ENCODE data around the gene DAGLA.

The DAGLA gene

GRCh38 chr11:61751384-61751783 lies 71.2 kb downstream of the DAGLA start:
- Mint-ChIP-seq H3K27me3 (peaks cover 48% of the 10 kb centered on the region), H3K27ac (no peak overlapping the region), H3K4me3 (no peak overlapping the region), H3K9me3 (no peaks in the 10 kb centered on the region), H3K4me1 (ENCODE audit: low read depth) (peaks cover 62% of the 10 kb centered on the region), H3K36me3 (ENCODE audit: low read depth) (peaks cover 5% of the 10 kb centered on the region)
- intact Hi-C loops (cut with micrococcal nuclease), result no loop called here

GRCh38 chr11:61752117-61752924 lies 72.1 kb downstream of the DAGLA start, which contains the start of gene MYRF:
TSS of gene MYRF (plus strand) at chr11:61752636. CDS start at chr11:61752745, 109 bp downstream.
- intact Hi-C loops (cut with micrococcal nuclease), result loop anchor here (1.0 kb wide), 1 partner anchor 24 kb away; no protein-coding TSS in a partner anchor
- H3K27ac Mint-ChIP-seq, result peak within 1 kb of the TSS; percentile 64

GRCh38 chr11:61752925-61753521 lies 72.8 kb downstream of the DAGLA start:
- Mint-ChIP-seq H3K27ac (peak overlapping the region; percentile 64), H3K4me3 (peak overlapping the region; percentile 73), H3K4me1 (ENCODE audit: low read depth) (peaks cover 63% of the 10 kb centered on the region), H3K9me3 (no peaks in the 10 kb centered on the region), H3K27me3 (peaks cover 48% of the 10 kb centered on the region), H3K36me3 (ENCODE audit: low read depth) (no peaks in the 10 kb centered on the region)
- intact Hi-C loops (cut with micrococcal nuclease), result loop anchor here (1.0 kb wide), 1 partner anchor 23 kb away; no protein-coding TSS in a partner anchor

More at GRCh38 chr11:61752117-61752924, 72.1 kb downstream of the DAGLA start, which contains the start of gene MYRF:
- Mint-ChIP-seq H3K27me3 (peaks cover 48% of the 10 kb centered on the region), H3K36me3 (ENCODE audit: low read depth) (no peaks in the 10 kb centered on the region), H3K9me3 (no peaks in the 10 kb centered on the region), H3K4me1 (ENCODE audit: low read depth) (peaks cover 70% of the 10 kb centered on the region), H3K4me3 (peak within 1 kb of the TSS; percentile 73)

DNA sequence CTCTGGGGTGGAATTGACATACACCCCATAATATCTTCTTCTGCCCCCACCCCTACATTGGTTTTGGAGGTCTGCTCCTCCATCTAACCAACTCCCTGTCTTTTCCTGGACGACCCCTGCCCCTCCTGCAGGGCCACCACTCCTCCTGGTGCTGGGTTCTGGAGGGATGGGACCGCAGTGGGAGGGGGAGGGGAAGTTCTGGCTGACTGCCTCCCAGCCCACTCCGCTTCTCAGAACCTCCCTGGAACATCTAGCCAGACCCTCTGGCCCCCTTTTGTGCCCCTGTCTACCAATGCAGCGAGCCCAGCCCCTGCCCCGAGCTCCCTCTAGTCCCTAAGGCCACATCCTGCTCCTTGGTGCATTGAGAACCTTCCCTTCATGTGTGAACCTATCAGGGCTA lies 73.5 kb downstream of the DAGLA start:
- H3K27ac Mint-ChIP-seq, result no peak overlapping the region
- H3K4me1 Mint-ChIP-seq (ENCODE audit: low read depth), result peaks cover 57% of the 10 kb centered on the region
- H3K9me3 Mint-ChIP-seq, result no peaks in the 10 kb centered on the region
- peak overlapping the region; percentile 73 for H3K4me3 Mint-ChIP-seq
- peaks cover 43% of the 10 kb centered on the region for H3K27me3 Mint-ChIP-seq
- intact Hi-C loops (cut with micrococcal nuclease), result no loop called here
- no peaks in the 10 kb centered on the region for H3K36me3 Mint-ChIP-seq (ENCODE audit: low read depth)

DNA sequence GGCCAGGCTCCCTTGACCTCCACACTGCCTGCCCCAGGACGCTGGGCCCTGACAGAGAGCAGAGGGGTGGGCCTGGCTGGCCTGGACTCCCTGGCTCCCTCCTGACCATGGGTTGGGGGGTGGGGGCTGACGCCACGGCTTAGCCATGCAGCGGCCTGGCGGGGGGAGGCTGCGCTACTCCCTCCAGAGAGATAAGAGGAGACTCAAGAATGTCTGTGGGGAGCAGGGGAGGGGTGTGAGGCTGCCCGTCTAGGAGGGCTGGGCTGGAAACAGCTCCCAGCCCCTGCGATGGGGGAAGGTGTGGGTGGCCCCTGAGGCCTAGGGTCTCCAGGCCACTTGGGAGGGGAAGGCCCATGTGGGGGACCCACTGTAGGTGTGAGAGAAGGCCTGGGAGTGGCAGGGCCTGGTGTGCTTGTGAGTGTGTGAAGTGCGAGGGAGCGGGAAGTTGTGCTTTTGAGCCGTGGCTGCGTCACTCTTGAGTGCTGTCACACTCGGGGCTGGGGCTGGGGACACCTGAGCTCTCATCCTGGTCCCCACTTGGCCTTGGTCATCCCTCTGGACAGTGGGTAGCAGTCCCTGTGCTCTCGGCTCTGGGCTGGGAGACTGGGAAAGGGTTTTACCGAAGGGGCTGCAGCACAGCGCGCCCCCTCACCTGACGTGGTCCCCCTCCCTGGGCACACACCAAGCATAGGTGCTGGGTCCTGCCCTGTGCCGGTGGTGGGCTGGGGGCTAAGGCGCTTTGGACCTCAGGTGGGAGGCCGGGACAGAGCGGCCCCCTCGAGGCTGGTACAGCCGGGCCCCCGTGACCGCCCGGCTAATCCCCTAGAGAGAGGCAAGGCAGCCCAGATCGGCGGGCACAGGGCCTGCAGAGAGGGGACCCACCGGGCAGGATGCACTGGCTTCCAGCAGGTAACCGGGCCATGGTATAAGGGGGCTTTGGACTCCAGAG lies 74.6 kb downstream of the DAGLA start:
- Mint-ChIP-seq H3K9me3 (no peaks in the 10 kb centered on the region), H3K4me3 (no peak overlapping the region), H3K27me3 (peaks cover 42% of the 10 kb centered on the region), H3K4me1 (ENCODE audit: low read depth) (peaks cover 46% of the 10 kb centered on the region), H3K27ac (no peak overlapping the region), H3K36me3 (ENCODE audit: low read depth) (no peaks in the 10 kb centered on the region)
- intact Hi-C loops (cut with micrococcal nuclease), result no loop called here

- Mint-ChIP-seq H3K4me1 (ENCODE audit: low read depth) (peaks cover 38% of the 10 kb centered on the region), H3K36me3 (ENCODE audit: low read depth) (no peaks in the 10 kb centered on the region), H3K9me3 (no peaks in the 10 kb centered on the region), H3K27ac (peak overlapping the region; percentile 72), H3K27me3 (peaks cover 38% of the 10 kb centered on the region), H3K4me3 (no peak overlapping the region)
- intact Hi-C loops (cut with micrococcal nuclease), result no loop called here
These were observed 75.9 kb downstream of the DAGLA start for GRCh38 chr11:61756147-61756451.

DNA sequence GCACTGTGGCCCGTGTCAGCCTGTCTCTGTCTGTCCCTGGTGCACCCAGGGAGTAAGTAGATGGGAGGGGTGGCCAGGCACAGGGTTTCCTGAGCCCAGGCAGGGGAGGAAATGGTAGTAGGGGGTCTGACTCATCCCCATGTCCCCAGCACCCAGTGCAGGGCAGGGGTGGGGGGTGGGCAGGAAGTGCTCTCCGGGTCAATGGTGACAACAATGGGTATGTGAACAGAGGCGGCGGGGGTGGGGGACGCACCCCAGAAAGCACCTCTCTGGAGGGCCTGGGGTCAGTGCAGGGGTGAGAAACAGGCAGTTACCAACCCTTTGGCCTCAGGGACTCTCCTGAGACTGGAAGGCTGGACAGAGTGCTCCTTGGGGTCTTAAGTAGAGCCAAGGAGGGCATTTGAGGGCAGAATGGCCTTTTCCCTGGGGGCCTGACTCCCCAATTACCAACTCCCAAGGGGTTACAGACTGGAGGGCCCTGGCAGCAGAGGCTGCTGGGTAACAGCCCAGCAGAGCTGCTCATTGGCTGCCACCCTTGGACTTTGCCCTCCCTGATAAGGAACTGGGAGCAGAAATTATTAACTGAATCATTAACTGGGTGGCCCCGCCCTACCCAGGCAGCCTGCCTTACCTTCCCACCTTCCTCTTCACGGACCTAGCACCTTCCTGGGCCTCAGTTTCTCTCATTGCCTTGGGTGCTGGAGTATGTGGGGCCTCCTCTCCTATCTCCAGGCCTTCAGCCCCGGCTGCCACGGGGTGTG lies 76.4 kb downstream of the DAGLA start:
- Mint-ChIP-seq H3K27me3 (peaks cover 34% of the 10 kb centered on the region), H3K4me1 (ENCODE audit: low read depth) (peaks cover 35% of the 10 kb centered on the region), H3K27ac (peak overlapping the region; percentile 72), H3K36me3 (ENCODE audit: low read depth) (no peaks in the 10 kb centered on the region), H3K4me3 (no peak overlapping the region), H3K9me3 (no peaks in the 10 kb centered on the region)
- intact Hi-C loops (cut with micrococcal nuclease), result no loop called here

- peak overlapping the region; percentile 72 for H3K27ac Mint-ChIP-seq
These were observed 77.1 kb downstream of the DAGLA start for GRCh38 chr11:61757213-61757862.

DNA sequence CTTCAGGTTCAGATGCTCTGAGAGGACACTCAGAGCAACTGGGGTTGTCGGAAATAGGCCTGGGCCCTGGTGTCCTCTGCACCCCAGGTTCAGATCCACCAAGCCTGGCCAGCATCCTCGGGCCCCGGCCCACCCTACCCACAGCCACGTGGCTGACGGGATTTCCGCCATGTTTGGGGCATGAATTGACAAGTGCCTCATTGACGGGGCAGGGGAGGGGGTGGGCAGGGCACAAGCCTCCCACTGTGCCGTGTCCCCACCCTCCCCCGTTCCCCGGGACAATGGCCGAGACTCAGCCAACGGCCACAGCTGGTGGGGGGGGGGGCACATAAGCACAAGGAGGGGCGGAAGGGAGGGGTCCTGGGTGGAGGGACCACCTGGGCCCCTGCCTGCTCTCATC lies 80.8 kb downstream of the DAGLA start:
- peaks cover 15% of the 10 kb centered on the region for H3K4me1 Mint-ChIP-seq (ENCODE audit: low read depth)
- intact Hi-C loops (cut with micrococcal nuclease), result no loop called here
- H3K27me3 Mint-ChIP-seq, result peaks cover 32% of the 10 kb centered on the region
- no peaks in the 10 kb centered on the region for H3K9me3 Mint-ChIP-seq
- H3K36me3 Mint-ChIP-seq (ENCODE audit: low read depth), result no peaks in the 10 kb centered on the region
- no peak overlapping the region for H3K4me3 Mint-ChIP-seq
- no peak overlapping the region for H3K27ac Mint-ChIP-seq

More at GRCh38 chr11:61757213-61757862, 77.1 kb downstream of the DAGLA start:
- Mint-ChIP-seq H3K4me1 (ENCODE audit: low read depth) (peaks cover 35% of the 10 kb centered on the region), H3K27me3 (peaks cover 36% of the 10 kb centered on the region), H3K4me3 (no peak overlapping the region), H3K36me3 (ENCODE audit: low read depth) (no peaks in the 10 kb centered on the region), H3K9me3 (no peaks in the 10 kb centered on the region)
- intact Hi-C loops (cut with micrococcal nuclease), result no loop called here

- peaks cover 8% of the 10 kb centered on the region for H3K4me1 Mint-ChIP-seq (ENCODE audit: low read depth)
- H3K27me3 Mint-ChIP-seq, result peaks cover 32% of the 10 kb centered on the region
- H3K9me3 Mint-ChIP-seq, result no peaks in the 10 kb centered on the region
- H3K4me3 Mint-ChIP-seq, result no peak overlapping the region
- intact Hi-C loops (cut with micrococcal nuclease), result no loop called here
- H3K36me3 Mint-ChIP-seq (ENCODE audit: low read depth), result no peaks in the 10 kb centered on the region
- no peak overlapping the region for H3K27ac Mint-ChIP-seq
These were observed 81.4 kb downstream of the DAGLA start for GRCh38 chr11:61761440-61762222.

DNA sequence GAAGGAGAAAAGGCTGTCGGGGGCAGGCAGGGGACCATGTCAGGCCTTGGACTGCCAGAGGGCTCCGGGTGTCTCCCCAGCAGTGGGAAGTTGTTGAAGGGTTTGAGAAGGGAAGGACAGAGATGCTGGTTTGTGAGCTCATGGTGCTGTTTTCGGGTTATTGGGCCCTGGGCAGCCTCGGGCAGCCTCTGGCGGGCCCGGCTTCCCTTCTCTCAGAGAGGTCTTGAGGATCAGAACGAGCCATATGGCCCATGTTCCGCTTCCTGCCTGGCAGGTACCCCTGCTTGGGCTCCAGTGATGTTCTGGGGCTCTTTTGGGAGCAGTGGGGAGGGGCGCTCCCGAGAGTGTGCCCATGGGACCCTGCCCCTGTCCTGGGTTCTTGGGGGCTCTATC lies 82.0 kb downstream of the DAGLA start:
- H3K27me3 Mint-ChIP-seq, result peaks cover 32% of the 10 kb centered on the region
- peaks cover 2% of the 10 kb centered on the region for H3K4me1 Mint-ChIP-seq (ENCODE audit: low read depth)
- H3K9me3 Mint-ChIP-seq, result no peaks in the 10 kb centered on the region
- H3K4me3 Mint-ChIP-seq, result no peak overlapping the region
- H3K36me3 Mint-ChIP-seq (ENCODE audit: low read depth), result no peaks in the 10 kb centered on the region
- no peak overlapping the region for H3K27ac Mint-ChIP-seq
- intact Hi-C loops (cut with micrococcal nuclease), result no loop called here

GRCh38 chr11:61762798-61763197 lies 82.6 kb downstream of the DAGLA start:
- H3K27me3 Mint-ChIP-seq, result peaks cover 32% of the 10 kb centered on the region
- H3K4me1 Mint-ChIP-seq (ENCODE audit: low read depth), result no peaks in the 10 kb centered on the region
- intact Hi-C loops (cut with micrococcal nuclease), result no loop called here
- no peak overlapping the region for H3K27ac Mint-ChIP-seq
- H3K4me3 Mint-ChIP-seq, result no peak overlapping the region
- no peaks in the 10 kb centered on the region for H3K9me3 Mint-ChIP-seq
- no peaks in the 10 kb centered on the region for H3K36me3 Mint-ChIP-seq (ENCODE audit: low read depth)

Measured in dendritic cell treated with granulocyte-macrophage colony-stimulating factor and Interleukin-4, amounts not matched to agents 40 ng/mL and 50 ng/mL, for 4 days (primary cell).